Bronchus fibroblast of lung (primary cell): ENCODE measurements around the gene HLA-DQA2. TPM values are rescaled to one million over a fixed set of nuclear protein-coding genes. Genes with fewer than 3 reads are reported as not detected.

Experiments used
- total RNA-seq: library from RNA; depleted of rRNA; stranded (reverse); fragments of >200 nt; gene quantifications from 2 replicates; pipeline ENCODE4 v1.2.3, GENCODE V29; 2015

The HLA-DQA2 gene
- total RNA-seq = not detected in 2 replicates

GRCh38 chr6:32741031-32741960 is at the start of gene HLA-DQA2:
Gene HLA-DQA2 (plus strand): TSS chr6:32741391. CDS start chr6:32741444, 53 bp downstream.

GRCh38 chr6:32763421-32763820 is 22.2 kb downstream of the HLA-DQA2 start, which contains the start of gene HLA-DQB2:
Gene HLA-DQB2 (minus strand): TSS chr6:32763532. CDS start chr6:32763470, 62 bp downstream.

Other genes starting within 250 kb of the HLA-DQA2 start
- not detected in 2 replicates for gene HLA-DRB5, start 211.1 kb upstream of the HLA-DQA2 start, total RNA-seq
- gene HLA-DRB1, start 151.5 kb upstream of the HLA-DQA2 start, total RNA-seq = not detected in 2 replicates
- not detected in 2 replicates for gene HLA-DQA1, start 104.0 kb upstream of the HLA-DQA2 start, total RNA-seq
- gene HLA-DQB1, start 74.7 kb upstream of the HLA-DQA2 start, total RNA-seq = not detected in 2 replicates
- gene HLA-DQB2, start 22.1 kb downstream of the HLA-DQA2 start, total RNA-seq = not detected in 2 replicates
- gene HLA-DOB, start 75.6 kb downstream of the HLA-DQA2 start, total RNA-seq = 0.30 and 0.84 TPM in 2 replicates
- 5.4 and 7.2 TPM in 2 replicates for gene TAP2, start 97.3 kb downstream of the HLA-DQA2 start, total RNA-seq
- 24.9 and 26.2 TPM in 2 replicates for gene PSMB8, start 102.7 kb downstream of the HLA-DQA2 start, total RNA-seq
- gene TAP1, start 112.3 kb downstream of the HLA-DQA2 start, total RNA-seq = 16.8 and 19.0 TPM in 2 replicates
- gene PSMB9, start 112.8 kb downstream of the HLA-DQA2 start, total RNA-seq = 4.2 and 4.9 TPM in 2 replicates
- gene HLA-DMB, start 199.6 kb downstream of the HLA-DQA2 start, total RNA-seq = not detected in 2 replicates
- gene HLA-DMA, start 211.7 kb downstream of the HLA-DQA2 start, total RNA-seq = 2.7 and 3.4 TPM in 2 replicates
- 85.8 and 87.9 TPM in 2 replicates for gene BRD2, start 227.2 kb downstream of the HLA-DQA2 start, total RNA-seq